Renal cortical epithelial cell (primary cell): ENCODE results near the gene CHRNA5. TPM values are rescaled to one million over a fixed set of nuclear protein-coding genes. Genes with fewer than 3 reads are reported as not detected.

Experiments used
- DNase-seq: peaks from one replicate; pipeline ENCODE4 v3.0.0-alpha.2; 2011; ENCODE audit warnings: low read depth
- total RNA-seq: library from RNA; depleted of rRNA; stranded (reverse); fragments of >200 nt; gene quantifications from 2 replicates; pipeline ENCODE4 v1.2.3, GENCODE V29; 2014

CHRNA5 gene
- total RNA-seq, 1 donor from 2014 or later = 4.1 TPM

GRCh38 chr15:78638658-78639314, 73.5 kb downstream of the CHRNA5 start:
- DNase-seq = peak; percentile 22

GRCh38 chr15:78640527-78641101, 75.3 kb downstream of the CHRNA5 start:
- DNase-seq = no peak

GRCh38 chr15:78641102-78641748, 75.9 kb downstream of the CHRNA5 start, which contains the start of gene CHRNB4:
Gene CHRNB4 (minus strand): TSS chr15:78641210. CDS start chr15:78641133, 77 bp downstream.
- peak; percentile 58 for DNase-seq

GRCh38 chr15:78641749-78642275, 76.5 kb downstream of the CHRNA5 start:
- DNase-seq = no peak

GRCh38 chr15:78642331-78642730, 77.0 kb downstream of the CHRNA5 start:
- DNase-seq = no peak

Other genes with a start within 250 kb of the CHRNA5 start
- gene CRABP1, start 225.2 kb upstream of the CHRNA5 start, total RNA-seq = not detected in 2 replicates
- gene IREB2, start 127.3 kb upstream of the CHRNA5 start, total RNA-seq = 68.5 and 70.2 TPM in 2 replicates
- gene HYKK, start 57.9 kb upstream of the CHRNA5 start, total RNA-seq = 1.9 and 4.8 TPM in 2 replicates
- 266 and 558 TPM in 2 replicates for gene PSMA4, start 25.1 kb upstream of the CHRNA5 start, total RNA-seq
- not detected in 2 replicates for gene CHRNA3, start 55.5 kb downstream of the CHRNA5 start, total RNA-seq
- 0.15 TPM in 1 of 2 replicates, not detected in the other for gene CHRNB4, start 75.7 kb downstream of the CHRNA5 start, total RNA-seq
- gene ADAMTS7, start 245.9 kb downstream of the CHRNA5 start, total RNA-seq = 4.5 and 9.9 TPM in 2 replicates